Fibroblast of pulmonary artery (primary cell): ENCODE measurements around the gene DEFB121.

Source experiments
- DNase-seq: peaks from one replicate; pipeline ENCODE4 v3.0.0-alpha.2; 2010; ENCODE audit warnings: low read depth
- H3K4me3 ChIP-seq: replicated peaks from 2 replicates; pipeline ENCODE4 v1.5.1; 2011; ENCODE audit warnings: low read depth, mild to moderate bottlenecking, control low read depth, low read length, moderate library complexity
- TF ChIP-seq, protein P1 (sequence below): IDR thresholded peaks from 2 replicates; pipeline ENCODE4 v1.5.1; 2011; ENCODE audit warnings: mild to moderate bottlenecking, control low read depth, low read length, inconsistent platforms; ENCODE audit errors: missing control alignments

The DEFB121 gene

DNA sequence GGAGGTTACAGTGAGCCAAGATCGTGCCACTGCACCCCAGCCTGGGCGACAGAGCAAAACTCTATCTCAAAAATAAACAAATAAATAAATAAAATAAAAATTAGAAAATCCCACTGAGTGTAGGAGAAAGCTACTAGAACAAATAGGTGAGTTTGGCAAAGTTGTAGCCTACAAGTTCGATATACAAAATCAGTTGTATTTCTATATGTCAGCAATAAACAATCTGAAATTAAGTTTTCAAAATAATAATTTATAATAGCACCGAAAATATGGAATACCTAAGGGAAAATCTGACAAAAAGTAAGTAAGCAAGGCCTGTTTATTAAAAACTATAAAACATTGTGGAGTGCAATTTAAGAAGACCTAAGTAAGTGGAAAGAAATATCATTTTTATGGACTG, 42.7 kb downstream of the DEFB121 start:
- H3K4me3 ChIP-seq: no peak overlapping the region
- TF ChIP-seq, protein P1, sequence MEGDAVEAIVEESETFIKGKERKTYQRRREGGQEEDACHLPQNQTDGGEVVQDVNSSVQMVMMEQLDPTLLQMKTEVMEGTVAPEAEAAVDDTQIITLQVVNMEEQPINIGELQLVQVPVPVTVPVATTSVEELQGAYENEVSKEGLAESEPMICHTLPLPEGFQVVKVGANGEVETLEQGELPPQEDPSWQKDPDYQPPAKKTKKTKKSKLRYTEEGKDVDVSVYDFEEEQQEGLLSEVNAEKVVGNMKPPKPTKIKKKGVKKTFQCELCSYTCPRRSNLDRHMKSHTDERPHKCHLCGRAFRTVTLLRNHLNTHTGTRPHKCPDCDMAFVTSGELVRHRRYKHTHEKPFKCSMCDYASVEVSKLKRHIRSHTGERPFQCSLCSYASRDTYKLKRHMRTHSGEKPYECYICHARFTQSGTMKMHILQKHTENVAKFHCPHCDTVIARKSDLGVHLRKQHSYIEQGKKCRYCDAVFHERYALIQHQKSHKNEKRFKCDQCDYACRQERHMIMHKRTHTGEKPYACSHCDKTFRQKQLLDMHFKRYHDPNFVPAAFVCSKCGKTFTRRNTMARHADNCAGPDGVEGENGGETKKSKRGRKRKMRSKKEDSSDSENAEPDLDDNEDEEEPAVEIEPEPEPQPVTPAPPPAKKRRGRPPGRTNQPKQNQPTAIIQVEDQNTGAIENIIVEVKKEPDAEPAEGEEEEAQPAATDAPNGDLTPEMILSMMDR: no peak
- no peak for DNase-seq

DNA sequence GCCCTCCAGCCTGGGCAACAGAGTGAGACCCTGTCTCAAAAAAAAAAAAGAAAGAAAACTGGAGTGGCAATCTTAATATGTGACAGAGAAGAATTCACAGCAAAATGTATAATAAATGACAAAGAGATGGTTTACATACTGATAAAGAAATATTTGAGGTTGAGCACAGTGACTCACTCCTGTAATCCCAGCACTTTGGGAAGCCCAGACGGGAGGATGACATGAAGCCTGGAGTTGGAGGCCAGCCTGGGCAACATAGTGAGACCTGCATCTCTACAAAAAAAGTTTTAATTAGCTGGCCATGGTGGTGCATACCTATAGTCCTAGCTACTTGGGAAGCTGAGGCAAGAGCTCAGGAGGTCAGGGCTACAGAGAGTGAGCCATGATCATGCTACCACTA, 50.0 kb downstream of the DEFB121 start:
- TF ChIP-seq, protein P1: no peak

More for the DNA sequence above, 50.0 kb downstream of the DEFB121 start:
- H3K4me3 ChIP-seq: no peak overlapping the region
- DNase-seq: no peak
